HepG2 (cell line): ENCODE data around the gene SNX3. TPM values are rescaled to one million over a fixed set of nuclear protein-coding genes. Genes with fewer than 3 reads are reported as not detected.

ENCODE experiments used
- ATAC-seq: fragments of 200-7000 bp; cut with Tn5 transposase; 3 replicates; pipeline ENCODE4 v1.9.1; 2020; ENCODE audit warnings: mild to moderate bottlenecking, moderate library complexity
- BruUV-seq: library from RNA; stranded (reverse); fragments of 400-500 nt; replicated peaks from 2 replicates; lab custom pipeline; 2021; lab: Mats Ljungman, UMichigan
- CTCF ChIA-PET: fragments of 300-600 bp; formaldehyde crosslinking; extraction: SDS; loops from one replicate; lab custom pipeline; 2021; ENCODE audit warnings: low total read pairs, inconsistent platforms, low intra/inter-chr PET ratio; lab: Yijun Ruan, JAX
- POLR2A ChIA-PET: fragments of 350-600 bp; sonication (Branson Sonifier 250); formaldehyde crosslinking; loops from one replicate; lab custom pipeline; 2020; ENCODE audit warnings: antibody characterized with exemption, inconsistent platforms; lab: Yijun Ruan, JAX
- DNase-seq: peaks from one replicate; pipeline ENCODE4 v3.0.0-alpha.2; 2015; ENCODE audit warnings: low spot score
- FAIRE-seq: peaks from 3 replicates; lab custom pipeline; 2011; peaks lifted over from hg19 to GRCh38; lab: Jason Lieb, UNC
- H2AFZ ChIP-seq: one replicate; pipeline ENCODE4 v1.6.1; 2011; ENCODE audit warnings: low read length, inconsistent platforms
- H3K27ac ChIP-seq: fragments of 300-600 bp; 3 replicates; pipeline ENCODE4 v1.8.0; 2011; ENCODE audit warnings: mixed run types, mild to moderate bottlenecking, mixed read lengths, low read length, inconsistent platforms; ENCODE audit not compliant: insufficient read depth; ENCODE audit errors: extremely low read length
- H3K27me3 ChIP-seq, 2 experiments: fragments of 200-600 bp in 1 of 2; 2 replicates in 1 of 2; 3 replicates in 1 of 2; pipeline versions ENCODE4 v1.6.0 to v1.8.0; 2011; ENCODE audit warnings: low read length in 2 of 2, mild to moderate bottlenecking in 2 of 2, moderate library complexity in 2 of 2, inconsistent platforms in 1 of 2; ENCODE audit not compliant: insufficient read depth in 2 of 2, control insufficient read depth in 1 of 2
- H3K36me3 ChIP-seq, 2 experiments: fragments of 200-600 bp in 1 of 2; replicated peaks in 1 of 2; 2 replicates in 1 of 2; 3 replicates in 1 of 2; pipeline versions ENCODE4 v1.5.1 to v1.8.0; 2011; ENCODE audit warnings: low read length in 2 of 2, inconsistent platforms in 1 of 2; ENCODE audit not compliant: insufficient read depth in 2 of 2, control insufficient read depth in 1 of 2
- H3K4me1 ChIP-seq: 2 replicates; pipeline ENCODE4 v1.5.1; 2012; ENCODE audit warnings: low read length, inconsistent platforms; ENCODE audit not compliant: insufficient read depth
- H3K4me2 ChIP-seq: 2 replicates; pipeline ENCODE4 v1.6.0; 2011; ENCODE audit warnings: low read depth, low read length, inconsistent platforms
- H3K4me3 ChIP-seq, 3 experiments: fragments of 200-600 bp in 1 of 3; sonication (generic), shearing (Covaris generic) in 1 of 3; replicated peaks in 1 of 3; 2 replicates each; pipeline ENCODE4 v1.5.1; 2011 to 2016; ENCODE audit warnings: low read length in 3 of 3, inconsistent platforms in 2 of 3, low read depth in 2 of 3, mild to moderate bottlenecking in 2 of 3, control low read depth in 1 of 3, mixed read lengths in 1 of 3; ENCODE audit not compliant: insufficient read depth in 1 of 3
- H3K79me2 ChIP-seq: one replicate; pipeline ENCODE4 v1.6.1; 2011; ENCODE audit warnings: low read length, inconsistent platforms; ENCODE audit not compliant: insufficient read depth
- H3K9ac ChIP-seq: 2 replicates; pipeline ENCODE4 v1.6.0; 2011; ENCODE audit warnings: mild to moderate bottlenecking, low read depth, low read length, inconsistent platforms; ENCODE audit not compliant: insufficient read depth
- H3K9me3 ChIP-seq: 2 replicates; pipeline ENCODE4 v1.5.1; 2012; ENCODE audit warnings: mild to moderate bottlenecking, low read length
- H4K20me1 ChIP-seq: 2 replicates; pipeline ENCODE4 v1.6.0; 2011; ENCODE audit warnings: inconsistent platforms, mild to moderate bottlenecking, low read length, moderate library complexity; ENCODE audit not compliant: insufficient read depth
- HDAC6 ChIP-seq: fragments of 200-600 bp; sonication (generic); IDR thresholded peaks from 2 replicates; pipeline ENCODE4 v1.7.0; 2017; ENCODE audit warnings: mild to moderate bottlenecking, antibody characterized with exemption, low read length, low read depth
- MAF1 ChIP-seq: sonication (generic); formaldehyde crosslinking; IDR thresholded peaks from 2 replicates; pipeline ENCODE4 v1.5.0; 2020; ENCODE audit warnings: missing genetic modification reagents, borderline replicate concordance
- MED8 ChIP-seq: sonication (generic); formaldehyde crosslinking; IDR thresholded peaks from 2 replicates; pipeline ENCODE4 v1.8.1; 2023; ENCODE audit warnings: mild to moderate bottlenecking, missing genetic modification reagents; ENCODE audit not compliant: insufficient replicate concordance
- MTF1 ChIP-seq: sonication (generic); formaldehyde crosslinking; IDR thresholded peaks from 2 replicates; pipeline ENCODE4 v1.5.0; 2020; ENCODE audit warnings: missing genetic modification reagents
- PRMT3 ChIP-seq: sonication (generic); formaldehyde crosslinking; IDR thresholded peaks from 2 replicates; pipeline ENCODE4 v1.8.1; 2022; ENCODE audit warnings: low read depth, mild to moderate bottlenecking, moderate library complexity, missing genetic modification reagents, borderline replicate concordance
- TARDBP ChIP-seq: sonication (generic); formaldehyde crosslinking; IDR thresholded peaks from 2 replicates; pipeline ENCODE4 v1.8.0; 2022; ENCODE audit warnings: mild to moderate bottlenecking, missing genetic modification reagents
- THAP9 ChIP-seq: sonication (generic); formaldehyde crosslinking; IDR thresholded peaks from 2 replicates; pipeline ENCODE4; 2020; ENCODE audit warnings: missing genetic modification reagents, mild to moderate bottlenecking, borderline replicate concordance
- ZBTB42 ChIP-seq: sonication (generic); formaldehyde crosslinking; IDR thresholded peaks from 2 replicates; pipeline ENCODE4 v1.5.0; 2020; ENCODE audit warnings: mild to moderate bottlenecking, missing genetic modification reagents
- ZKSCAN8 ChIP-seq: IDR thresholded peaks from 2 replicates; pipeline ENCODE4 v1.6.1; 2016; ENCODE audit warnings: borderline replicate concordance, missing genetic modification reagents, missing compliant biosample characterization
- ZNF383 ChIP-seq: sonication (generic); formaldehyde crosslinking; IDR thresholded peaks from 2 replicates; pipeline ENCODE4 v1.4.0; 2020; ENCODE audit warnings: missing genetic modification reagents, mild to moderate bottlenecking, borderline replicate concordance
- ZNF572 ChIP-seq: sonication (generic); formaldehyde crosslinking; IDR thresholded peaks from 2 replicates; pipeline ENCODE4 v1.5.1; 2020; ENCODE audit warnings: mild to moderate bottlenecking, missing genetic modification reagents
- WGBS: methylation state at CpG from one replicate; pipeline ENCODE4 v1.1.6; 2017; ENCODE audit warnings: low lambda C conversion rate; 5-methylcytosine and 5-hydroxymethylcytosine counted together
- in situ Hi-C: cut with HindIII; loops from 2 replicates; pipeline ENCODE4 v1.10.0; 2017; ENCODE audit warnings: low pct_unique_long_range_greater_than_20kb; ENCODE audit not compliant: extremely low pct_ligation_motif_present
- intact Hi-C: fragments of 100-400 bp; cut with micrococcal nuclease; formaldehyde crosslinking; loops from one replicate; pipeline ENCODE4 v1.10.0; 2022; ENCODE audit not compliant: unreplicated experiment
- polyA plus RNA-seq, 8 experiments: library from polyadenylated mRNA; depleted of rRNA in 3 of 8; stranded (reverse) in 7 of 8; unstranded in 1 of 8; fragments of >200 nt; fragmentation: Illumina TruSeq in 4 of 8; extraction: Trizol in 4 of 8; gene quantifications; 2 replicates each; pipeline versions ENCODE4 v1.2.1 to v1.2.3, GENCODE V29; 2011 to 2016; ENCODE audit warnings: low read depth in 4 of 8, missing spikeins in 1 of 8, mixed read lengths in 1 of 8; ENCODE audit not compliant: insufficient read depth in 1 of 8
- total RNA-seq, 5 experiments: library from RNA; depleted of rRNA; stranded (reverse); fragments of >200 nt; fragmentation: Illumina TruSeq; extraction: Trizol; gene quantifications; 2 replicates each; pipeline ENCODE4 v1.2.3, GENCODE V29; 2016; ENCODE audit warnings: low read depth in 1 of 5
- TF ChIP-seq, protein P1 (sequence below): sonication (generic); formaldehyde crosslinking; IDR thresholded peaks from 2 replicates; pipeline ENCODE4 v1.4.0; 2020; ENCODE audit warnings: missing genetic modification reagents

SNX3 gene
- total and polyA plus RNA-seq, 2 of the 13 experiments (the other 11 are each of a cell fraction or from before 2014, with no cell fraction given), result 84.9 to 226 TPM

DNA sequence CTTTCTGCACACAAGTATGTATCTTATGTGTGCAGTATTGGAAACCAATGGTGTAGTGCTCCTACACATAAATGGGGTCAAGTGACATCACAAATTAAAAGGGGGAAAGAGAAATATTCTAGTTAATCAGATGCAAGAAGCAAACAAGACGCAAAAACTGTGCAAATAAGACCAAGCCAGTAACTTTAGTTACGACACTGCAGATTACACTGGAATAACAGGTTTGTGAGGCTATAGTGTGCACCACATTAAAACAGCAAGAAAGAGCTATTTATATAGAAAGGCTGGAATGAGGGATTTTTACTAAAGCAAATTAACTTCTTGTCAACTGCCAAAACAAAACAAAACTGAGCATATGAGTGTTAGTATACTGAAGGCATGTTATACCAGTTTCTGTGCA lies 49.2 kb downstream of the SNX3 start:
- intact Hi-C loops, result no loop called here
- Histone ChIP-seq H3K4me1 (no peaks in the 10 kb centered on the region), H3K27ac (no peak overlapping the region), H3K4me2 (no peak overlapping the region), H3K4me3 (no peak overlapping the region), H3K9me3 (no peaks in the 10 kb centered on the region), H3K27me3 (no peaks in the 10 kb centered on the region), H3K79me2 (no peaks in the 10 kb centered on the region), H3K36me3 (peaks cover 7 to 37% of the 10 kb centered on the region in 2 experiments; a peak in 4 of 5 replicates), H4K20me1 (no peaks in the 10 kb centered on the region), H3K9ac (no peak overlapping the region), H2AFZ (no peak overlapping the region)
- DNase-seq (no peak), FAIRE-seq (no peak), ATAC-seq (no peak)
- 94% methylated on average over 2 of the region's 2 CpGs for WGBS
- ChIA-PET CTCF (no interaction called here), POLR2A (no interaction called here)
- BruUV-seq, result TSS peak; percentile 69
- TF ChIP-seq MED8 (CRISPR knock-in tag) (no peak), PRMT3 (CRISPR knock-in tag) (no peak), ZNF383 (no peak), HDAC6 (no peak), MAF1 (no peak), MTF1 (CRISPR knock-in tag) (no peak), ZKSCAN8 (CRISPR knock-in tag) (no peak), TARDBP (no peak), ZBTB42 (CRISPR knock-in tag) (no peak), THAP9 (no peak), ZNF572 (no peak)
- TF ChIP-seq, protein P1, sequence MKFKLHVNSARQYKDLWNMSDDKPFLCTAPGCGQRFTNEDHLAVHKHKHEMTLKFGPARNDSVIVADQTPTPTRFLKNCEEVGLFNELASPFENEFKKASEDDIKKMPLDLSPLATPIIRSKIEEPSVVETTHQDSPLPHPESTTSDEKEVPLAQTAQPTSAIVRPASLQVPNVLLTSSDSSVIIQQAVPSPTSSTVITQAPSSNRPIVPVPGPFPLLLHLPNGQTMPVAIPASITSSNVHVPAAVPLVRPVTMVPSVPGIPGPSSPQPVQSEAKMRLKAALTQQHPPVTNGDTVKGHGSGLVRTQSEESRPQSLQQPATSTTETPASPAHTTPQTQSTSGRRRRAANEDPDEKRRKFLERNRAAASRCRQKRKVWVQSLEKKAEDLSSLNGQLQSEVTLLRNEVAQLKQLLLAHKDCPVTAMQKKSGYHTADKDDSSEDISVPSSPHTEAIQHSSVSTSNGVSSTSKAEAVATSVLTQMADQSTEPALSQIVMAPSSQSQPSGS (CRISPR knock-in tag), result no peak
- TF ChIP-seq, all 625 proteins: peak for 0
- in situ Hi-C loops, result no loop called here
